ENCODE results near the gene CAPN10.

GRCh38 chr2:240569523-240569997 is 17.0 kb upstream of the CAPN10 start:
- TF ChIP-seq CTCF (IDR thresholded peaks at IDR 0.05; ENCODE audit: insufficient read depth, low read depth, low read length): no peak
- no peak for TF ChIP-seq EZH2 (IDR thresholded peaks at IDR 0.05; ENCODE audit: insufficient read depth, low read length)
